ENCODE results near the gene LHX3.

DNA sequence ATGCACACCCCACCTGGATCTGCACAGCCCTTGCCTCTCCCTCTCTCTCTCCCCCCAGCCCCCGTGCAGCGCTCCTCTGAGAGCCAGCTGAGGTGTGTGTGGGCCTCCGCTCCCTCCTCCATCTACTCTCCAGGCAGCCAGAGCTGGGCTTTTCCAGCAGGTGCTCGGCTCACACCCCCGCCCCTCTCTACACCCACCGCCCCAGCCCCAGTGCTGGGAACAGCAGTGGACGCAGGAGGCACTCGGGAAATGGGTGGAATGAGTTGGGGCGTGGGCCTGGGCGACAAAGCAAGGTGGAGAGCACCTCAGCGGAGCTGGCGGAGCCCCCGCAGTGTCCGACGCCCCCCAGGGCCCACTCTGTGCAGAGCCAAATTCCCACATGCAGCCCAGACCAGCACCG is 13.3 kb upstream of the LHX3 start:
- TF ChIP-seq CTCF (conservative IDR thresholded peaks at IDR 0.05) = no peak
- TF ChIP-seq EZH2 (IDR thresholded peaks at IDR 0.05; ENCODE audit: low read depth) = no peak

All from PC-9 (cell line).